Measurements from ENCODE around the gene XPO5. TPM values are rescaled to one million over a fixed set of nuclear protein-coding genes. Genes with fewer than 3 reads are reported as not detected.
A peak's percentile ranks its signal among the peaks of the same experiment; 100 is the strongest.

Gene XPO5
- total and polyA plus RNA-seq, 9 of the 15 experiments (the other 6 are each of a cell fraction or from before 2014, with no cell fraction given) = 36.0 to 170 (median 99.1) TPM

GRCh38 chr6:43516697-43517504 is 58.9 kb downstream of the XPO5 start, which contains the start of the genes POLR1C and YIPF3 (continued):
- TF ChIP-seq, protein P1, sequence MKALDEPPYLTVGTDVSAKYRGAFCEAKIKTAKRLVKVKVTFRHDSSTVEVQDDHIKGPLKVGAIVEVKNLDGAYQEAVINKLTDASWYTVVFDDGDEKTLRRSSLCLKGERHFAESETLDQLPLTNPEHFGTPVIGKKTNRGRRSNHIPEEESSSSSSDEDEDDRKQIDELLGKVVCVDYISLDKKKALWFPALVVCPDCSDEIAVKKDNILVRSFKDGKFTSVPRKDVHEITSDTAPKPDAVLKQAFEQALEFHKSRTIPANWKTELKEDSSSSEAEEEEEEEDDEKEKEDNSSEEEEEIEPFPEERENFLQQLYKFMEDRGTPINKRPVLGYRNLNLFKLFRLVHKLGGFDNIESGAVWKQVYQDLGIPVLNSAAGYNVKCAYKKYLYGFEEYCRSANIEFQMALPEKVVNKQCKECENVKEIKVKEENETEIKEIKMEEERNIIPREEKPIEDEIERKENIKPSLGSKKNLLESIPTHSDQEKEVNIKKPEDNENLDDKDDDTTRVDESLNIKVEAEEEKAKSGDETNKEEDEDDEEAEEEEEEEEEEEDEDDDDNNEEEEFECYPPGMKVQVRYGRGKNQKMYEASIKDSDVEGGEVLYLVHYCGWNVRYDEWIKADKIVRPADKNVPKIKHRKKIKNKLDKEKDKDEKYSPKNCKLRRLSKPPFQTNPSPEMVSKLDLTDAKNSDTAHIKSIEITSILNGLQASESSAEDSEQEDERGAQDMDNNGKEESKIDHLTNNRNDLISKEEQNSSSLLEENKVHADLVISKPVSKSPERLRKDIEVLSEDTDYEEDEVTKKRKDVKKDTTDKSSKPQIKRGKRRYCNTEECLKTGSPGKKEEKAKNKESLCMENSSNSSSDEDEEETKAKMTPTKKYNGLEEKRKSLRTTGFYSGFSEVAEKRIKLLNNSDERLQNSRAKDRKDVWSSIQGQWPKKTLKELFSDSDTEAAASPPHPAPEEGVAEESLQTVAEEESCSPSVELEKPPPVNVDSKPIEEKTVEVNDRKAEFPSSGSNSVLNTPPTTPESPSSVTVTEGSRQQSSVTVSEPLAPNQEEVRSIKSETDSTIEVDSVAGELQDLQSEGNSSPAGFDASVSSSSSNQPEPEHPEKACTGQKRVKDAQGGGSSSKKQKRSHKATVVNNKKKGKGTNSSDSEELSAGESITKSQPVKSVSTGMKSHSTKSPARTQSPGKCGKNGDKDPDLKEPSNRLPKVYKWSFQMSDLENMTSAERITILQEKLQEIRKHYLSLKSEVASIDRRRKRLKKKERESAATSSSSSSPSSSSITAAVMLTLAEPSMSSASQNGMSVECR (CRISPR knock-in tag; IDR thresholded peaks at IDR 0.05) = peak; percentile 96
- TF ChIP-seq JUN (IDR thresholded peaks at IDR 0.05; ENCODE audit: borderline replicate concordance, low read depth, low read length) = no peak
- 0 out of 2 replicates have a peak, but pooled peaks have one; percentile 21 for TF ChIP-seq JUN (CRISPR knock-in tag; IDR thresholded peaks at IDR 0.05; ENCODE audit: borderline replicate concordance)
- peak; percentile 64; the same call in 1 of the 2 replicates for TF ChIP-seq TRIM28 (IDR thresholded peaks at IDR 0.05)
- peak; percentile 97 for TF ChIP-seq POLR2G (IDR thresholded peaks at IDR 0.05; ENCODE audit: low read depth, low read length)
- TF ChIP-seq RBFOX2 (IDR thresholded peaks at IDR 0.05; ENCODE audit: low read depth, low read length) = peak; percentile 97
- no peak for TF ChIP-seq JUNB (CRISPR knock-in tag; conservative IDR thresholded peaks at IDR 0.05)
- TF ChIP-seq KDM1A (IDR thresholded peaks at IDR 0.05) = no peak
- TF ChIP-seq KLF1 (tag; IDR thresholded peaks at IDR 0.05) = no peak
- peak; percentile 91 for TF ChIP-seq TBP (optimal IDR thresholded peaks at IDR 0.05; ENCODE audit: low read depth, low read length)
- peak; percentile 85 for TF ChIP-seq TFAP4 (CRISPR knock-in tag; IDR thresholded peaks at IDR 0.05; ENCODE audit: borderline replicate concordance)
- TF ChIP-seq ARNT (IDR thresholded peaks at IDR 0.05) = peak in 1 of 2 experiments; percentile 48; a peak in 1 of 4 replicates
- TF ChIP-seq, protein P2, sequence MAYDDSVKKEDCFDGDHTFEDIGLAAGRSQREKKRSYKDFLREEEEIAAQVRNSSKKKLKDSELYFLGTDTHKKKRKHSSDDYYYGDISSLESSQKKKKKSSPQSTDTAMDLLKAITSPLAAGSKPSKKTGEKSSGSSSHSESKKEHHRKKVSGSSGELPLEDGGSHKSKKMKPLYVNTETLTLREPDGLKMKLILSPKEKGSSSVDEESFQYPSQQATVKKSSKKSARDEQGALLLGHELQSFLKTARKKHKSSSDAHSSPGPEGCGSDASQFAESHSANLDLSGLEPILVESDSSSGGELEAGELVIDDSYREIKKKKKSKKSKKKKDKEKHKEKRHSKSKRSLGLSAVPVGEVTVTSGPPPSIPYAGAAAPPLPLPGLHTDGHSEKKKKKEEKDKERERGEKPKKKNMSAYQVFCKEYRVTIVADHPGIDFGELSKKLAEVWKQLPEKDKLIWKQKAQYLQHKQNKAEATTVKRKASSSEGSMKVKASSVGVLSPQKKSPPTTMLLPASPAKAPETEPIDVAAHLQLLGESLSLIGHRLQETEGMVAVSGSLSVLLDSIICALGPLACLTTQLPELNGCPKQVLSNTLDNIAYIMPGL (CRISPR knock-in tag; IDR thresholded peaks at IDR 0.05) = peak; percentile 85; the same call in 1 of the 2 replicates
- TF ChIP-seq ZNF282 (CRISPR knock-in tag; IDR thresholded peaks at IDR 0.05) = no peak
- TF ChIP-seq E2F1 (CRISPR knock-in tag; IDR thresholded peaks at IDR 0.05) = peak; percentile 63
- TF ChIP-seq, protein P3, sequence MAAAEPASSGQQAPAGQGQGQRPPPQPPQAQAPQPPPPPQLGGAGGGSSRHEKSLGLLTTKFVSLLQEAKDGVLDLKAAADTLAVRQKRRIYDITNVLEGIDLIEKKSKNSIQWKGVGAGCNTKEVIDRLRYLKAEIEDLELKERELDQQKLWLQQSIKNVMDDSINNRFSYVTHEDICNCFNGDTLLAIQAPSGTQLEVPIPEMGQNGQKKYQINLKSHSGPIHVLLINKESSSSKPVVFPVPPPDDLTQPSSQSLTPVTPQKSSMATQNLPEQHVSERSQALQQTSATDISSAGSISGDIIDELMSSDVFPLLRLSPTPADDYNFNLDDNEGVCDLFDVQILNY (CRISPR knock-in tag; IDR thresholded peaks at IDR 0.05) = 0 out of 2 replicates have a peak, but pooled peaks have one; percentile 61
